ENCODE results near the gene ITGB5. TPM values are rescaled to one million over a fixed set of nuclear protein-coding genes. Genes with fewer than 3 reads are reported as not detected.
A peak's percentile ranks its signal among the peaks of the same experiment; 100 is the strongest.

The ITGB5 gene
- total RNA-seq, 1 donor from 2014 or later, result 81.9 TPM

- no peak for DNase-seq (ENCODE audit: low read depth, low spot score)
- no peaks in the 10 kb centered on the region for H3K36me3 Mint-ChIP-seq (ENCODE audit: low read depth)
- H3K9me3 Mint-ChIP-seq, result no peaks in the 10 kb centered on the region
- peaks cover 13% of the 10 kb centered on the region for H3K27me3 Mint-ChIP-seq (ENCODE audit: low read depth)
- H3K4me3 Mint-ChIP-seq, result peak overlapping the region; percentile 24
- TF ChIP-seq, protein P1, sequence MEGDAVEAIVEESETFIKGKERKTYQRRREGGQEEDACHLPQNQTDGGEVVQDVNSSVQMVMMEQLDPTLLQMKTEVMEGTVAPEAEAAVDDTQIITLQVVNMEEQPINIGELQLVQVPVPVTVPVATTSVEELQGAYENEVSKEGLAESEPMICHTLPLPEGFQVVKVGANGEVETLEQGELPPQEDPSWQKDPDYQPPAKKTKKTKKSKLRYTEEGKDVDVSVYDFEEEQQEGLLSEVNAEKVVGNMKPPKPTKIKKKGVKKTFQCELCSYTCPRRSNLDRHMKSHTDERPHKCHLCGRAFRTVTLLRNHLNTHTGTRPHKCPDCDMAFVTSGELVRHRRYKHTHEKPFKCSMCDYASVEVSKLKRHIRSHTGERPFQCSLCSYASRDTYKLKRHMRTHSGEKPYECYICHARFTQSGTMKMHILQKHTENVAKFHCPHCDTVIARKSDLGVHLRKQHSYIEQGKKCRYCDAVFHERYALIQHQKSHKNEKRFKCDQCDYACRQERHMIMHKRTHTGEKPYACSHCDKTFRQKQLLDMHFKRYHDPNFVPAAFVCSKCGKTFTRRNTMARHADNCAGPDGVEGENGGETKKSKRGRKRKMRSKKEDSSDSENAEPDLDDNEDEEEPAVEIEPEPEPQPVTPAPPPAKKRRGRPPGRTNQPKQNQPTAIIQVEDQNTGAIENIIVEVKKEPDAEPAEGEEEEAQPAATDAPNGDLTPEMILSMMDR (conservative IDR thresholded peaks at IDR 0.05), result no peak
- H3K27ac Mint-ChIP-seq (ENCODE audit: unreplicated experiment), result no peak overlapping the region
- peaks cover 13% of the 10 kb centered on the region for H3K4me1 Mint-ChIP-seq
Measured at GRCh38 chr3:124890573-124891190, 3.5 kb upstream of the ITGB5 start.

- no peak for DNase-seq (ENCODE audit: low read depth, low spot score)
- Mint-ChIP-seq H3K4me1 (peaks cover 32% of the 10 kb centered on the region), H3K4me3 (peak overlapping the region; percentile 86), H3K27me3 (ENCODE audit: low read depth) (peaks cover 14% of the 10 kb centered on the region), H3K36me3 (ENCODE audit: low read depth) (no peaks in the 10 kb centered on the region), H3K27ac (ENCODE audit: unreplicated experiment) (no peak overlapping the region), H3K9me3 (no peaks in the 10 kb centered on the region)
- TF ChIP-seq, protein P1 (conservative IDR thresholded peaks at IDR 0.05), result no peak
Measured at GRCh38 chr3:124888482-124889441, 1.6 kb upstream of the ITGB5 start.

GRCh38 chr3:124887932-124888298 is 750 bp upstream of the ITGB5 start:
- Mint-ChIP-seq H3K4me3 (peak overlapping the region; percentile 86), H3K4me1 (peaks cover 40% of the 10 kb centered on the region), H3K27me3 (ENCODE audit: low read depth) (peaks cover 14% of the 10 kb centered on the region), H3K9me3 (no peaks in the 10 kb centered on the region), H3K27ac (ENCODE audit: unreplicated experiment) (no peak overlapping the region), H3K36me3 (ENCODE audit: low read depth) (no peaks in the 10 kb centered on the region)
- DNase-seq (ENCODE audit: low read depth, low spot score), result no peak
- TF ChIP-seq, protein P1 (conservative IDR thresholded peaks at IDR 0.05), result no peak

GRCh38 chr3:124886168-124887056 is 753 bp downstream of the ITGB5 start:
- Mint-ChIP-seq H3K4me3 (peak overlapping the region; percentile 95), H3K27ac (ENCODE audit: unreplicated experiment) (peak overlapping the region; percentile 85), H3K4me1 (peaks cover 52% of the 10 kb centered on the region), H3K9me3 (no peaks in the 10 kb centered on the region), H3K27me3 (ENCODE audit: low read depth) (peaks cover 14% of the 10 kb centered on the region), H3K36me3 (ENCODE audit: low read depth) (no peaks in the 10 kb centered on the region)
- peak; percentile 49 for DNase-seq (ENCODE audit: low read depth, low spot score)
- TF ChIP-seq, protein P1 (conservative IDR thresholded peaks at IDR 0.05), result peak; percentile 18

All from neural crest cell (in vitro differentiated cells).